K562 (cell line): ENCODE results near the gene OR5B2. TPM values are rescaled to one million over a fixed set of nuclear protein-coding genes. Genes with fewer than 3 reads are reported as not detected.

Source experiments
- BACH1 ChIP-seq: fragments of 200-800 bp; sonication (Bioruptor generic); IDR thresholded peaks from 2 replicates; pipeline ENCODE4 v1.6.1; 2016; ENCODE audit warnings: missing genetic modification characterization, missing compliant biosample characterization
- C11orf30 ChIP-seq: fragments of 450-650 bp; IDR thresholded peaks from 2 replicates; pipeline ENCODE4 v1.6.1; 2016; ENCODE audit warnings: low read depth, mild to moderate bottlenecking
- CREB3 ChIP-seq: fragments of 450-650 bp; conservative IDR thresholded peaks from 2 replicates; pipeline ENCODE4 v1.6.1; 2016; ENCODE audit warnings: missing genetic modification characterization, low read depth, mild to moderate bottlenecking, missing compliant biosample characterization, moderate library complexity
- HNRNPUL1 ChIP-seq: fragments of 200-400 bp; formaldehyde crosslinking; IDR thresholded peaks from 2 replicates; pipeline ENCODE4 v1.6.1; 2017; ENCODE audit warnings: low read length
- JUN ChIP-seq, 2 experiments: sonication (generic) in 1 of 2; formaldehyde crosslinking in 1 of 2; IDR thresholded peaks; 2 replicates each; pipeline versions ENCODE4 v1.6.1 to v1.8.0; 2012 to 2022; ENCODE audit warnings: borderline replicate concordance in 2 of 2, mild to moderate bottlenecking in 2 of 2, improper control_type of control experiment in 1 of 2, low read depth in 1 of 2, low read length in 1 of 2, missing genetic modification reagents in 1 of 2
- MAFF ChIP-seq: IDR thresholded peaks from 2 replicates; pipeline ENCODE4 v1.6.1; 2012; ENCODE audit warnings: low read length, improper control_type of control experiment
- MAFG ChIP-seq: fragments of 450-650 bp; conservative IDR thresholded peaks from 2 replicates; pipeline ENCODE4 v1.6.1; 2016; ENCODE audit warnings: missing genetic modification characterization, missing compliant biosample characterization
- MEF2A ChIP-seq: IDR thresholded peaks from 2 replicates; pipeline ENCODE4 v1.6.1; 2011; ENCODE audit warnings: low read depth, mild to moderate bottlenecking, low read length, moderate library complexity; ENCODE audit not compliant: control insufficient read depth
- NCOR1 ChIP-seq: fragments of 450-650 bp; IDR thresholded peaks from 2 replicates; pipeline ENCODE4 v1.6.1; 2016; ENCODE audit warnings: mild to moderate bottlenecking, moderate library complexity
- NELFE ChIP-seq: IDR thresholded peaks from 2 replicates; pipeline ENCODE4 v1.6.1; 2011; ENCODE audit warnings: mild to moderate bottlenecking; ENCODE audit not compliant: insufficient read depth, insufficient read length
- NFE2 ChIP-seq: IDR thresholded peaks from 2 replicates; pipeline ENCODE4 v1.6.1; 2014; ENCODE audit warnings: antibody characterized with exemption, low read depth
- NFE2L1 ChIP-seq: fragments of 450-650 bp; IDR thresholded peaks from 2 replicates; pipeline ENCODE4 v1.6.1; 2016; ENCODE audit warnings: missing genetic modification characterization, low read depth, mild to moderate bottlenecking, missing compliant biosample characterization, moderate library complexity, borderline replicate concordance
- PHF20 ChIP-seq: fragments of 450-650 bp; IDR thresholded peaks from 2 replicates; pipeline ENCODE4 v1.6.1; 2018; ENCODE audit not compliant: partially characterized antibody
- RERE ChIP-seq: sonication (generic); formaldehyde crosslinking; IDR thresholded peaks from 2 replicates; pipeline ENCODE4 v1.8.0; 2023; ENCODE audit warnings: missing genetic modification reagents, mild to moderate bottlenecking, borderline replicate concordance
- TFAM ChIP-seq: fragments of 250-450 bp; sonication (Bioruptor Pico); conservative IDR thresholded peaks from 2 replicates; pipeline ENCODE4 v1.5.0; 2021; ENCODE audit warnings: mild to moderate bottlenecking, moderate library complexity
- U2AF1 ChIP-seq: fragments of 200-400 bp; formaldehyde crosslinking; optimal IDR thresholded peaks from 2 replicates; pipeline ENCODE3; 2017; ENCODE audit warnings: mild to moderate bottlenecking, low read depth, low read length, moderate library complexity
- ZFP36 ChIP-seq: fragments of 150-350 bp; IDR thresholded peaks from 2 replicates; pipeline ENCODE4 v1.6.1; 2018; ENCODE audit warnings: low read length, low read depth; ENCODE audit not compliant: partially characterized antibody
- ZNF316 ChIP-seq: fragments of 450-650 bp; IDR thresholded peaks from 2 replicates; pipeline ENCODE4 v1.6.1; 2016
- ZNF75A ChIP-seq: fragments of 450-650 bp; formaldehyde crosslinking; IDR thresholded peaks from 2 replicates; pipeline ENCODE4 v1.4.0; 2020; ENCODE audit warnings: mild to moderate bottlenecking
- polyA plus RNA-seq, 8 experiments: library from polyadenylated mRNA; depleted of rRNA in 4 of 8; stranded (reverse) in 5 of 8; unstranded in 3 of 8; fragments of >200 nt; fragmentation: Nextera tagmentation in 2 of 8; fragmentation: Illumina TruSeq in 1 of 8; extraction: Ambion mirVana in 2 of 8; extraction: Trizol in 1 of 8; gene quantifications; 2 replicates each; pipeline versions ENCODE4 v1.2.1 to v1.2.3, GENCODE V29; 2011 to 2014; ENCODE audit warnings: inconsistent platforms in 1 of 8, missing spikeins in 1 of 8
- total RNA-seq, 7 experiments: library from RNA; depleted of rRNA in 6 of 7; stranded (reverse); fragments of >200 nt in 6 of 7; fragmentation: Illumina TruSeq in 2 of 7; extraction: Trizol in 2 of 7; gene quantifications; 2 replicates each; pipeline versions ENCODE4 v1.2.1 to v1.2.3, GENCODE V29; 2011 to 2021; ENCODE audit warnings: low replicate concordance in 1 of 7
- TF ChIP-seq, protein P1 (sequence below), 2 experiments: fragments of 450-650 bp in 1 of 2; sonication (generic) in 1 of 2; formaldehyde crosslinking; conservative IDR thresholded peaks; 2 replicates each; pipeline versions ENCODE4 v1.4.0 to v1.8.1; 2020 to 2022; ENCODE audit warnings: mild to moderate bottlenecking in 1 of 2, missing genetic modification reagents in 1 of 2

Gene OR5B2
- total and polyA plus RNA-seq, 9 of the 15 experiments (the other 6 are each of a cell fraction or from before 2014, with no cell fraction given), result not detected

- TF ChIP-seq JUN (IDR thresholded peaks at IDR 0.05; ENCODE audit: borderline replicate concordance, low read depth, low read length), result no peak
- no peak for TF ChIP-seq JUN (CRISPR knock-in tag; IDR thresholded peaks at IDR 0.05; ENCODE audit: borderline replicate concordance)
- TF ChIP-seq NFE2L1 (tag), result peak; percentile 27; the same call in 1 of the 2 replicates
- TF ChIP-seq, protein P1, sequence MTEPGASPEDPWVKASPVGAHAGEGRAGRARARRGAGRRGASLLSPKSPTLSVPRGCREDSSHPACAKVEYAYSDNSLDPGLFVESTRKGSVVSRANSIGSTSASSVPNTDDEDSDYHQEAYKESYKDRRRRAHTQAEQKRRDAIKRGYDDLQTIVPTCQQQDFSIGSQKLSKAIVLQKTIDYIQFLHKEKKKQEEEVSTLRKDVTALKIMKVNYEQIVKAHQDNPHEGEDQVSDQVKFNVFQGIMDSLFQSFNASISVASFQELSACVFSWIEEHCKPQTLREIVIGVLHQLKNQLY (CRISPR knock-in tag; conservative IDR thresholded peaks at IDR 0.05), result no peak
- no peak for TF ChIP-seq CREB3 (tag)
- peak; percentile 68 for TF ChIP-seq C11orf30
- no peak for TF ChIP-seq ZNF75A (CRISPR knock-in tag)
- TF ChIP-seq ZNF316, result peak; percentile 66; the same call in 1 of the 2 replicates
- peak; percentile 51 for TF ChIP-seq MAFG (tag)
- TF ChIP-seq U2AF1, result no peak
- peak; percentile 82 for TF ChIP-seq NFE2
- no peak for TF ChIP-seq TFAM
- TF ChIP-seq NCOR1, result no peak
- peak; percentile 16; the same call in 1 of the 2 replicates for TF ChIP-seq MEF2A
- TF ChIP-seq PHF20, result no peak
- no peak for TF ChIP-seq HNRNPUL1
- TF ChIP-seq NELFE, result no peak
- TF ChIP-seq ZFP36, result peak; percentile 61
- TF ChIP-seq RERE (CRISPR knock-in tag), result no peak
- TF ChIP-seq MAFF, result peak; percentile 70
- peak; percentile 21; the same call in 1 of the 2 replicates for TF ChIP-seq BACH1 (tag)
Observed at GRCh38 chr11:58446294-58446693, 18.4 kb upstream of the OR5B2 start (continued).
